SK-N-SH (cell line): ENCODE data around the gene DSE.

Experiments
- NFIC ChIP-seq: IDR thresholded peaks from 2 replicates; pipeline ENCODE4 v1.4.0; 2012; ENCODE audit warnings: borderline replicate concordance
- RAD21 ChIP-seq: IDR thresholded peaks from 2 replicates; pipeline ENCODE4 v1.6.1; 2012; ENCODE audit warnings: mild to moderate bottlenecking, low read length
- TF ChIP-seq, protein P1 (sequence below): fragments of 200-600 bp; sonication (generic); IDR thresholded peaks from 2 replicates; pipeline ENCODE4 v1.6.1; 2017; ENCODE audit warnings: antibody characterized with exemption, mild to moderate bottlenecking, moderate library complexity

DNA sequence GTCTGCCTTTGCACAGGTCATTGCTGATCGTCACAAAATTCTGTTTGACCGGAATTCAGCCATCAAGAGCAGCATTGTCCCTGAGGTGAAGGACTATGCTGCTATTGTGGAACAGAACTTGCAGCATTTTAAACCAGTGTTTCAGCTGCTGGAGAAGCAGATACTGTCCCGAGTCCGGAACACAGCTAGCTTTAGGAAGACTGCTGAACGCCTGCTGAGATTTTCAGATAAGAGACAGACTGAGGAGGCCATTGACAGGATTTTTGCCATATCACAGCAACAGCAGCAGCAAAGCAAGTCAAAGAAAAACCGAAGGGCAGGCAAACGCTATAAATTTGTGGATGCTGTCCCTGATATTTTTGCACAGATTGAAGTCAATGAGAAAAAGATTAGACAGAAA, 65.8 kb downstream of the DSE start:
- no peak for TF ChIP-seq RAD21
- TF ChIP-seq, protein P1, sequence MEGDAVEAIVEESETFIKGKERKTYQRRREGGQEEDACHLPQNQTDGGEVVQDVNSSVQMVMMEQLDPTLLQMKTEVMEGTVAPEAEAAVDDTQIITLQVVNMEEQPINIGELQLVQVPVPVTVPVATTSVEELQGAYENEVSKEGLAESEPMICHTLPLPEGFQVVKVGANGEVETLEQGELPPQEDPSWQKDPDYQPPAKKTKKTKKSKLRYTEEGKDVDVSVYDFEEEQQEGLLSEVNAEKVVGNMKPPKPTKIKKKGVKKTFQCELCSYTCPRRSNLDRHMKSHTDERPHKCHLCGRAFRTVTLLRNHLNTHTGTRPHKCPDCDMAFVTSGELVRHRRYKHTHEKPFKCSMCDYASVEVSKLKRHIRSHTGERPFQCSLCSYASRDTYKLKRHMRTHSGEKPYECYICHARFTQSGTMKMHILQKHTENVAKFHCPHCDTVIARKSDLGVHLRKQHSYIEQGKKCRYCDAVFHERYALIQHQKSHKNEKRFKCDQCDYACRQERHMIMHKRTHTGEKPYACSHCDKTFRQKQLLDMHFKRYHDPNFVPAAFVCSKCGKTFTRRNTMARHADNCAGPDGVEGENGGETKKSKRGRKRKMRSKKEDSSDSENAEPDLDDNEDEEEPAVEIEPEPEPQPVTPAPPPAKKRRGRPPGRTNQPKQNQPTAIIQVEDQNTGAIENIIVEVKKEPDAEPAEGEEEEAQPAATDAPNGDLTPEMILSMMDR, result no peak
- no peak for TF ChIP-seq NFIC
